G401 (cell line): ENCODE measurements around the gene CNIH4. TPM values are rescaled to one million over a fixed set of nuclear protein-coding genes. Genes with fewer than 3 reads are reported as not detected.
"Not testable (repeated sequence)": the region's sequence is repeated elsewhere in the genome, so short reads cannot be mapped to it uniquely, and the experiment has no call there.

Experiments used
- DNase-seq: peaks from one replicate; pipeline ENCODE4 v3.0.0-alpha.2; 2015; ENCODE audit warnings: low spot score
- in situ Hi-C: cut with HindIII; loops from 2 replicates; pipeline ENCODE4 v1.10.0; 2016; ENCODE audit warnings: low sequenced_read_pairs, mixed read lengths
- total RNA-seq: library from RNA; depleted of rRNA; stranded (reverse); fragments of >200 nt; shearing (Covaris generic); gene quantifications from 2 replicates; pipeline ENCODE4 v1.2.3, GENCODE V29; 2014

The CNIH4 gene
- total RNA-seq, 1 experiment from 2014 or later = 110 TPM

DNA sequence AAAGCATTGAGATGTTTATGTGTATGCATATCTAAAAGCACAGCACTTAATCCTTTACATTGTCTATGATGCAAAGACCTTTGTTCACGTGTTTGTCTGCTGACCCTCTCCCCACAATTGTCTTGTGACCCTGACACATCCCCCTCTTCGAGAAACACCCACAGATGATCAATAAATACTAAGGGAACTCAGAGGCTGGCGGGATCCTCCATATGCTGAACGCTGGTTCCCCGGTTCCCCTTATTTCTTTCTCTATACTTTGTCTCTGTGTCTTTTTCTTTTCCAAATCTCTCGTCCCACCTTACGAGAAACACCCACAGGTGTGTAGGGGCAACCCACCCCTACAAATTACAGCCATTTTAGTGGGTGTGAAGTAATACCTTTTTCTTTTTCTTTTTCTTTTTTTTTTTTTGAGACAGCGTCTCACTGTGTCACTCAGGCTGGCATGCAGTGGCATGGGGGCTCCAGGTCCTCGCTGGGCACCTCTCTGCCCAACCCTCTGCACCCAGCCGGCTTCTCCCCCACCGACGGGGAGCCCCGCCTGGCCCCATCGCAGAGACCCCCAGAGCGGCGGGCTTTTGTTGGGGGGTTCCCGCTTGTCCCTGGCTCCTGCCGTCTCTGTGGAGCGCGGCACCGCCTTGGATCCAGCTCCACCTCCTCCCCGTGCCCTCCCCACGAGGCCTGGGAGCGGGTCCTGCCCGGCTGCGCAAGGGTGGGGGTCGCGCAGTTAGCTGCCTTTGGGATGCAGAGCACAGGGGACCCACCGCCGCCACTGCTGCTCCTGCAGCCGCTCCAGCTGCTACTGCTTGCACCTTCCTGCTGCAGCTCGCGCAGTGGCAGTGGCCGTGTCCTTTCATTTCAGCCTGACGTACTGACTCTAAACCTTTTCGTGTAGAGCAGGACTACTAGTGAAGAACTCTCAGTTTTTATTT is 16.0 kb upstream of the CNIH4 start:
- in situ Hi-C loops, DNase-seq: not testable (repeated sequence)

DNA sequence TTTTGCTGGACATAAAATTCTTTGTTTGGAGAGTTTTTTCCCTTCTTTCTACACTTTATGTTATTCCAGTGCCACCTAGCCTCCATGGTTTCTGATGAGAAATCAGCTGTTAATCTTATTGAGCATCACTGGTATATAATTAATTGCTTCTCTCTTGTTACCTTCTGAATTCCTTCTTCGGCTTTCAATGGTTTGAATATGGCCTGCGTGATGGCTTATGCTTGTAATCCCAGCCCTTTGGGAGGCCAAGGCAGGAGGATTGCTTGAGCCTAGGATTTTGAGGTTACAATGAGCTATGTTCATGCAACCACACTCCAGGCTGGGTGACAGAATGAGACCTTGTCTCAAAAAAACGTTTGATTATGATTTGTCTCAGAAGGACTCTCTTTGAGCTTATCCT is 13.0 kb upstream of the CNIH4 start:
- in situ Hi-C loops = no loop called here
- no peak for DNase-seq

DNA sequence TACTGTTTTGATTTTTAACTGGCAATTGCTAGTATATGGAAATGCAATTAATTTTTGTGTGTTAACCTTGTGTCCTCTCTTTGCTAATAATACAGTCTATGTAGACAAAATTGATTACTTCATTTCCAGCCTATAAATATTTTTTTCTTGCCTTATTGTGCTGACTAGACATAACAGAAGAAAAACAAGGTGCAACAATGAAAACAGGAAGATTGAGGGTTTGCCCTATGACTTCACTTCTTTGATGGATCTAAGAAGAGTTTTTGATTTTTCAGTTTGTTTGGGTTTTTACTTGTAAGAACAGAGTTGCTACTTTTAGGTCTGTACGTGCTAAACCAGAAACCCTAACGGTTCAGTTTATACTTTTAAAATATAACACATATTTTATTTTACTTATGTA is 8.5 kb upstream of the CNIH4 start:
- in situ Hi-C loops = no loop called here
- no peak for DNase-seq

- in situ Hi-C loops, DNase-seq: not testable (repeated sequence)
Measured at GRCh38 chr1:224349716-224350115, 7.0 kb upstream of the CNIH4 start.

- DNase-seq, in situ Hi-C loops: not testable (repeated sequence)
Measured at GRCh38 chr1:224352436-224353085, 4.1 kb upstream of the CNIH4 start.

DNA sequence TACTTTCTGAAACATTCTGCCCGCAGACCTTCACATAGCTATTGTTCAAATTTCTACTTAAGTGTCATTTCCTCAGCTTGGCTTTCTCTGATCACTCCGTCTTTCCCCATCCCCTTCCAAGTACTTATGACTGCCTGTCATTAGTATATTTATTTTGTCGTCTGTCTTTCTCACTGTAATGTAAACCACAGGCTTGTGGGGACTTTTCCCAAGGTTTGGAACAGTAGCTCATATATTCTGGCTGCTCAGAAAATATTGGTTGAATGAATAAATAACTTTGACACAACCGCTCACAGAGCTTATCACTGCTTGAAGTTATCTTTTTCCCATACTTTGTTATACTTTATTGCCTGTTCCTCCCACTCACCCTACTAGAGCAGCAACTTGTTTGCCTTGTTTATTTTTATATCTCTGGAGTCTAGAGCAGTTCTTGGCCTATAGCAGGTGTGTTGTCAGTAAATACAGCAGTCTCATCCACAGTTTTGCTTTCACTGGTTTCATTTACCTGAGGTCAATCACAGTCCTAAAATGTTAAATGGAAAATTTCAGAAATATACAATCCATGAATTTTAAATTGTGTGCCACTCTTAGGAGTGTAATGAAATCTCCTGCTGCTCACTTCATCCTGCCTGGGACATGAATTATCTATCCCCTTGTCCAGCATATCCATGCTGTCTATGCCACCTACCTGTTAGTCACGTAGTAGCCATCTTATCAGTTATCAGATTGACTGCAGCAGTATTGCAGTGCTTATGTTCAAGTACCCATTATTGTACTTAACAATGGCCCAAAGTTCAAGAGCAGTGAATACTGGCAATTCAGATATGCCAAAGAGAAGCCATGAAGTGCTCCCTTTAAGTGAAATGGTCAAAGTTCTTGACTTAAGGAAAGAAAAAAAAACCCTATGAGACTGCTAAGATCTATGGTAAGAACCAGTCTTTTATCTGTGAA is 2.4 kb upstream of the CNIH4 start:
- in situ Hi-C loops = no loop called here
- DNase-seq = no peak

DNA sequence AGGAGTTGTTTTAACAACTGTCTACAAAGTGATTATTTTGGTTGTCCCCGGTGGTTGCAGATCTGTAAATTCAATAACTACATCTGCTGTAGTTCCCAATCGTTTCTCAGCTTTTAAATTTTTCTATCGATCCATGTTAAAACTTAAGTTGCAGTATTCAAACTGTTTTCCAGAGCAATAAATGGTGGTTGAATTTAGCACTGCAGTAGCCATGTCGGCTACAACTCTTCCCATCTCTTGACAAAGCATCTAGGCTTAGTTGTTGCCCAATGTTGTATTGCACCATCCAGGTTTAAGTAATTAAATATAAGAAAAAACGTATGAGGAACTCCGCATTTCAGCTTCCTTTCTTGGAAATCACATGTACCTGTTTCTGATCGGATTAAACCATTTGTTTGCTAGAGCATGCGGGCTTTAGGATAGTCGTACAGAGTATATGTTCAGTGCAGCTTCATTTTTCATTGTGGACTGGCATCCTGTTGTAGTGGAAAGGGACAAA is 996 bp downstream of the CNIH4 start:
- DNase-seq = no peak
- in situ Hi-C loops = no loop called here

GRCh38 chr1:224358237-224358636 is 1.6 kb downstream of the CNIH4 start:
- DNase-seq = no peak
- in situ Hi-C loops = no loop called here

DNA sequence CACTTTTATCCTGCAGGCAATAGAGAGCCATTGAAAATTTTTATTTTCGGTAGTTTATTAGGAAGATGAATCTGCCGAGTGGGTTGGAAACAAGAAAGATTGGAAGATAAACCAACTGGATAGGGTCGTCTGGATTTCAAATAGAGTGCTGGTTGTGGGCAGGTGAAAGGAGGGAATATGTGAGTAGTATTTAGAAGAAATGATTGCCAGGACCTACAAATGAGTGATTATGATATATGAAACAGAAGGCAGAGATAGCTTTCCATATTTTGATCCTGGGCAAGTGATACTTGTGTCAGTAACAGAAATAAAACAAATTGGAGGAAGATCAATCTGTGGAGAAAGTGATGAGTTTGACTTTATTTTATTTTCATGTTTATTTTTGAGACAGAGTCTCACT is 2.5 kb downstream of the CNIH4 start:
- DNase-seq = no peak
- in situ Hi-C loops = no loop called here

GRCh38 chr1:224368409-224368808 is 11.7 kb downstream of the CNIH4 start:
- DNase-seq = no peak
- in situ Hi-C loops = no loop called here

GRCh38 chr1:224373008-224373590 is 16.4 kb downstream of the CNIH4 start:
- in situ Hi-C loops = no loop called here
- DNase-seq = no peak

GRCh38 chr1:224375059-224375458 is 18.4 kb downstream of the CNIH4 start:
- in situ Hi-C loops = no loop called here
- no peak for DNase-seq

DNA sequence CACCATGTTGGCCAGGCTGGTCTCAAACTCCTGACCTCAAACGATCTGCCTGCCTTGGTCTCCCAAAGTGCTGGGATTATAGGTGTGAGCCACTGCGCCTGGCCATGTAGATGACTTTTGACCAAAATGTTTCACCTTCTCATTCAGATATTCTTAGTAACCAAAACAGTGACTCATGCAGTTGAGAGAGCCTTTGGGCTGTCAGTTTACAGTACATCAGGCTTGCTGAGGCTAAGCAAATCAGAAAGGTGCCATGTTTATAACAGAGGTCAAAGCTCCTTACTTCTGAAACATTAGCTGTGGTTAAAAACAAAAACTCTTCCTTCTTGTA is 21.0 kb downstream of the CNIH4 start:
- in situ Hi-C loops = no loop called here
- DNase-seq = no peak

DNA sequence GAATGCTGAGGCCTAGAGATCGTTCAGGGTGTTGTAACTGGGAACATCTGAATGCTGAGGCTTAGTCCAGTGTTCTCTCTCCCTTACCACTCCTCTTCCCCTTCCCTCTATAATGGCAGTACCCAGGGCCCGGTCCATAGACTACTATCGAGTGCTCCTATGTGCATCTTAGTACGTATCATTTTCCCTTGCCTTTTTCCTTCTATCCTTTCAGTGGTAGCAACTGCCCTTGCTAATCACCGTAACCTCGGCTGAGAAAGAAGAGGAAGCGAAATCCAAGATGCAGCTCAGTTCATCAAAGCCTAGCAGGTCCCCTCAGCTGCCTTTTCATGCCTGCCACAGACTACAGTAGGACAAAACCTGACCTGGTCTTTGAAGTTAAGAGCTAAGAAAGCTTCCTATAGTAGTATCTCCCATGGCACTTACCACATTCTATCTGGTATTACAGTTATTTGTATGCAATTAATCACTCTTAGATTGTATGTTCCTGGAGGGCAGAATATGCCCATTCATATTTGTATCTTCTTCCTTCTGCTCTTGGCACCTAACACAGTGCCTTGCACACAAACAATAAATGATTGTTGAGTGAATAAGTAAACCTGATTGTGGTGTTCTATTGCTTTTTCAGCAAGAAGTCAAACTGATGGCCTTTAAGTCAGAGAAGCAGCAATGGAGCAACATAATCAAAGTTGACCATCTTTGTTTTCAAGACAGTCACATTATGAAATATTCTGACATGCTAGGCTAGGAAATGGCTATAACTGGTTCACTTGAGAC is 22.4 kb downstream of the CNIH4 start:
- no peak for DNase-seq
- in situ Hi-C loops = no loop called here

GRCh38 chr1:224380003-224380402 is 23.3 kb downstream of the CNIH4 start:
- no peak for DNase-seq
- in situ Hi-C loops = no loop called here

- in situ Hi-C loops = no loop called here
- no peak for DNase-seq
Measured at GRCh38 chr1:224381880-224382548, 25.3 kb downstream of the CNIH4 start.

- in situ Hi-C loops = no loop called here
- no peak for DNase-seq
Measured at GRCh38 chr1:224383218-224383617, 26.5 kb downstream of the CNIH4 start.
